NCI-H82 treated with DMSO at 0.1 percent for 48 hours (cell line): ENCODE results near the gene SLC17A9.

Experiments
- DNase-seq: peaks from one replicate; lab custom pipeline; 2025; ENCODE audit not compliant: unreplicated experiment; lab: John Stamatoyannopoulos, UW

SLC17A9 gene

DNA sequence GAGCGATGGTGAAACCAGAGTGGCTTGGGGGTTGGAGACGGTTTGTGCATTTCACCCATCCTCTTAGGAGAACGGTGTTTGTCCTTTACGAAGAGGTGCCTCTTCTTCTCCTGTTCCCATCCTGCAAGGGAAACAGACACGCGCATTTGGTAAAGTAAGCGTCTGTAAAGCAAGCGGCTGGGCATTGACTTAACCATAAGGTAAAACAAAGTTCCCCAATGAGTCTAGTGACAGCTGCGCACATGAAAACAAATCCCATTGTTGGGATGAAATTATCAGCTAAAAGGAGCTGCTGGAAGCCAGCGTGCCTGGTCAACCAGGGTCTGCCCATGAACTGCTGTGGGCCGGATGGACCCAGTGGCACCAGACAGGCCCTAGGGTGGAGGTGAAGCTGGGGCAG is 48.4 kb downstream of the SLC17A9 start:
- DNase-seq, result peak; percentile 11

DNA sequence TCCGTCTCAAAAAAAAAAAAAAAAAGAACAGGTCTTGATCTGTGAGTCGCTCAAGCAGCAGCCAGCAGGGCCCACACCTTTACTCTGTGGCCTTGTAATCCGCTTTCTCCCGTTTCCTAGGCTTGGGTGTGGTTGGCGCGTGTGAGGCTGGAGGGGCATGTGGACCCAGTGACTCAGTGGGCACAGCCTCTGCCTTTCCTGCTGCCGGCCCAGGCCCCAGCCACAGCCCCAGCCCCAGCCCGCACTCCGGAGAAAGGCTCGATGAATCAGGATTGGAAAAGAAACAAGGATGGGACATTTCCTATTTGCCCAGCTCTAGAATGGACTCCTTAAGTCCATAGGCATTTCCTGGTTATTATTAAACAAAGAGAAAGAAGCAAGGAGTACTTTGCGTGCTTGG is 50.0 kb downstream of the SLC17A9 start:
- DNase-seq, result no peak

DNA sequence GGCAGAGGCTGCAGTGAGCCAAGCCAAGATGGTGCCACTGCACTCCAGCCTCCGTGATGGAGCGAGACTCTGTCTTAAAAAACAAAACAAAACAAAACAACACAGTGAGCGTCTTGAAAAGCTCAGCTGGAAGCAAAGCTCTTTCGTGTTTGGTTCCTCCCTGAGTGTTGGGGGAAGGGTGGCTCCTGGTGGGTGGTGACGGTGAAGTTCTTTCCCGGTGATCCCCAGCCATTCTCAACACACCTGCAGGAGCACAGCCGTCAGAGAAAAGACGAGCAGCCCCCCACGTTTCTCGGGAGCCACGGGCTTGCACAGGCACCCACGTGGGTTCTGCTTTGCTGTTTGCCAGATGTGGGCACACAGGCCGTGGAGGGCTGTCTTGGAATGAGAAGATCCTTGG is 51.0 kb downstream of the SLC17A9 start:
- DNase-seq, result no peak

DNA sequence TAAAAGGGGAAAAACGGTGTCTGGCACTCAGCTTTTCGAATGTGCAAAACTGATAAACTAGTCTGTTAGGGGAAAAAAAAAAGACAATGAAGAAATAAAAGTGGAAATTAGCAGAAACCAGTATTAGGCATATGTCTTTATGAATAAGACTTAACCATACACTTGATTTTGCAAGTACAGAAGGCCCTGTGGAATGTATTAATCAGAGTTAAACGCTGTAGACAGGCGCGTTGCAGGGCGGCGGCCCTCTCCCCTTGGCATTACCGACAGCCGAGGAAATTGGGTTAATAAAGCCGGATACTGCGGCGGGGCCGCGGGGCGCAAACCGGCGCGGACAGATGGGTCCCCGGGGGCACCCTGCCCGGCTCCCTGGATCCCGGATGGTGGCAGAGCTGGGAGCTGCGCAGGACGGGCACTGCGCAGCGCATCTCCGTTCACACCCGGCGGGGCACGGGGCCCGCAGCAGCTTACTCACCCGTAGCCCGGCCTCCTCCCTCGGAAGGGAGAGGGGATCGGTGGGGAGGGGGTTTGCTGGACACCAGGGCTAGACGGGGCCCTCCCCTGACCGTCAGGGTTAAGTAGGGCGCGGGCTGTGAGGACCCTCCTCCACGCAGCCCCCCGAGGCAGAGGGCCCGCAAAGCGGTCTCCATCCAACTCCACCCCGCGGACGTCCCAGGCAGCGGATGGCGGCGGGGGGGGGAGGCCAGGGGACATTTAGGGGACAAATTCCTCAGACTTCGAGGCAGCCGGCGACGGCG is 52.3 kb downstream of the SLC17A9 start:
- DNase-seq, result no peak

DNA sequence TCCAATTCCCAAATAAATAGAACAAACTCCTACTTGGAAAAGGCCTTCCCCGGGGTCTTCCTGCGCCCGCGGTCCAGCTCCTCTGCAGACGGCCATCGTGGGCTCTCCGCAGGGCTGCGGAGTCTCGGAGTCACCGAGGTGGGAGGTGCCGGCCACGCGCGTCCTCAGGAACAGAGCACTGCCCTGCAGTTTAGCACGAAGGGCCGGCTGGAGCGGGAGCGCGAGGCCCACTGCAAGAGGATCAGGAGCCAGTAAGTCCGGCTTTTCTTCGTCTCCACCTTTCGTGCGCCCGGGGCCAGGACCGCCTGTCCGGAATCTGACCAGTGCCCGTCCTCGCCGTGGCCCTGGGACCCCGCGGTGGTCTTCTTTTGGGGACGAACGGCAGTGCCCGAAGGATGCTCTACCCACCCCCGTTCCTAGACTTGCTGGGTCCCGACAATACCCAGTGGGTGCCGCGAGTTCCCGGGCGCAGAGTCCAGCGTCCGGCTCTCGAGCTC is 52.9 kb downstream of the SLC17A9 start:
- no peak for DNase-seq

DNA sequence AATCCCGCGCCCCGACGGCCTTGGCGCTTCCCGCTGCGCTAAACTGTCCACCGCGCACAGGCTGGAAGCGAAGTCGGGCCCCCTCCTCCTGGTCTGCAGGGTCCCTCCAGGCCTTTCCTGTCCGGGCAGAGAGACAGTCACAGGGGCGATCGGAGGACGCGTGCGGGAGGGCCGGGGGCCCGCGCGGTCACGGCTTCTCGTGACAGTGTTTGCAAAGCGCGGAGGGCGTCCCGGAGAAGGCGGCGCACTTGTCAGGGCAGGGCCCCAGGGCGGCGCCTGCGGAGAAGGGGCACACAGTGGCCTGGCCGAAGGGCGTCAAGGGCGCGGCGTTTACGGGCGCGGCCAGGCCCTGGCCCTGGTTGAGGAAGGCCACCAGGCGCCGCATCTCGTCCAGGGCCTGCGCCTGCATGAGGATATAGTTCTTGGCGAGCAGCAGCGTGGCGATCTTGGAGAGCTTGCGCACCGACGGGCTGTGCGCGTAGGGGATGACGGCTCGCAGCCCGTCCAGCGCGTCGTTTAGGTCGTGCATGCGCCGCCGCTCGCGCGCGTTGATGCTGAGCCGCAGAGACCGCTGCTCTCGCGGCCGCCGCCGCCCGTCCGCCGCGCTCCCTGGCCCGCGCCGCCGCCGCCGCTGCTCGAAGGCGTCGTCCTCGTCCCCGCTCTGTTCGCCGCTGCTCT is 53.5 kb downstream of the SLC17A9 start:
- no peak for DNase-seq

DNA sequence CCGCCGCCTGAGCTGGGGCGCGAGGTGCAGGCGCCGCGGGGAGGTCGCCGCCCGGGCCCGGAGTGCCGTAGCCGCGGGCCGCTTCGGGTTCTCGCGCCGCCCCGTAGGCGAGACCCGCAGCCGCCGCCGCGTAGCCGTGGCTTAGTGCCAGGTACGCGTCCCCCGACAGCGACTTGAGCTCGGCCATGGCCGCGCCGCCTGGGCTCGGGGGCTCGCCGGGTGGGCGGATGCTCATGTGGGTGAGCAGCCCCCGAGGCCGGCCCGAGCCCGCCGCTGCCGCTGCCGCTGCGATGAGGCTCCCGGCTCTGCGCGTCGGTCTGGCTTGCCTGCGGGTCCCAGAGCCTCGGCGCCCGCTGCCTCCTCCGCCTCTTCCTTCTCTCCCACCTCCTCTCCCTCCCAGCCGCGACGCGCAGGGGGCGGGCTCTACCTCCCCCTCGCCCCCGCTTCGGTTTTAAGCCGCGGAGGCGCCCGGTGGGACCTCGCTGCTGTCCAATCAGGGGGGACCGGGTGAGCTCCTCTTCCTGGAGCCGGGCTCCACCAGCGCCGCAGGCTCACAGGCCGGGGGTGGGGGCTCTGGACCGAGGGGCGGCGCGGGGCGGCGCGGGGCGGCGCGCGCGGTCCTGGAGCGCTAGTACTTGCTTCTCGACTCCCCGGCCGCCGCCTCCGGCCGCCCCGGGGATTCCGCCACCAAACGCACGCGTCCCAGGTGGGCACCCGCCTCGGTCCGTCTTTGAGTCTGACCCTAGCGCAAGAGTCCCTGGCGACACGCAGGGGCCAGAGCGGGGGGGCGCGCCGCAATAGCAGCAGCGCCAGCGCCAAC is 54.2 kb downstream of the SLC17A9 start, which contains the start of gene BHLHE23:
Gene BHLHE23 (minus strand): TSS at position 425 of the 820 bp plus-strand sequence. CDS start 190 bp downstream, at position 235.
- peak; percentile 8 for DNase-seq

DNA sequence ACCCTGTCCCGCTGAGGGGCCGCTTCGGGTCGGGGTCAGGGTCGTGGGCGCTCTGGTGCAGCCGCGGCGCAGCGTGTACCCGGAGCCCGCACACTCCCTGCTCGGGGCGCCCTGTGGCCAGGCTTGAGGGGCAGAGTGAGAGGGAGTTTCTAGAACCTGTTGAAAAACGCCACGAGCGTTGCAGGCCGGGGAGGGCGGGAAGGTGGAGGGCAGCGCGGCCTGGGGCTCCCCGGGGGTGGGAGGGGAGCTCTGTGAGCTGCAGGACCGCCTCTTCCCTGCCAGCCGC is 54.8 kb downstream of the SLC17A9 start:
- no peak for DNase-seq

DNA sequence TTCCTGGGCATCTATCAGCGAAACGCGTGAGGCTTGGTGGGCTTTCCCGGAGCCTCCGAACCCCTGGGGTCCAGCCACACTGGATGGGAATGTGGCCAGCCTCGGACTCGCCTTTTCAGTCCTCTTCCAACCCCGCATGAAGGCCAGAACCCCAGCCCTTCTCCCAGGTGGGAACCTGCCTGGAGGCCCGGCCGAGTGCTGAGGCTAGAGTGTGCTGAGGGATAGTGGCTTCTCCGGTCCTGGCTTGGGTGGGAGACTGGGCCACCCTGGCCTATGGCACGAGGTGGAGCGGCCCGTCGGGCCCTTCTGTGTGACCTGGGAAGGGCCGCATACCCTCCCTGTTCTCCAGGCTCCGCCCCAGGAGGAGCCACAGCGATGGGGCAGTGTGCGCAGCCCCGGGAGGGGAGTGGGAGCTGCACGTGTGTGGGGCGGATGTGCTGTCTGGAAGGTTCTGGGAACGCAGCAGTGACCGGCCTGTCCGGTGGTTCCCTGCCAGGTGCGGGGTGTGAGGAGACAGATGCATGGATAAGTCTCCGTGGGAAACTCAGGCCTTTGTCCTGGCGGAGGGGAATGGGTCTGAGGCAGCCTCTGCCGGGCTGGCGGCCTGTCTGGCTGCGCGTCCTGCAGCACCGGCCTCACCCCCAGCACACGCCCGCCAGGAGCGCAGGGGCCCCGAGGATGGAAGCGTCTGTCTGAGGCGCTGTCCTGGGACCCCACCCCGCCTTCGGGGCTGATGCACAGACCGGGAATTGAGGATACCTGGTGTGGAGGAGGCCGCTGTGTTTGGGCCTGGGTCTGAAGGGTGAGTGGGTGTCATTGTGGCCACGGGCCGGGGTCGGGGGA is 55.4 kb downstream of the SLC17A9 start:
- DNase-seq, result no peak

DNA sequence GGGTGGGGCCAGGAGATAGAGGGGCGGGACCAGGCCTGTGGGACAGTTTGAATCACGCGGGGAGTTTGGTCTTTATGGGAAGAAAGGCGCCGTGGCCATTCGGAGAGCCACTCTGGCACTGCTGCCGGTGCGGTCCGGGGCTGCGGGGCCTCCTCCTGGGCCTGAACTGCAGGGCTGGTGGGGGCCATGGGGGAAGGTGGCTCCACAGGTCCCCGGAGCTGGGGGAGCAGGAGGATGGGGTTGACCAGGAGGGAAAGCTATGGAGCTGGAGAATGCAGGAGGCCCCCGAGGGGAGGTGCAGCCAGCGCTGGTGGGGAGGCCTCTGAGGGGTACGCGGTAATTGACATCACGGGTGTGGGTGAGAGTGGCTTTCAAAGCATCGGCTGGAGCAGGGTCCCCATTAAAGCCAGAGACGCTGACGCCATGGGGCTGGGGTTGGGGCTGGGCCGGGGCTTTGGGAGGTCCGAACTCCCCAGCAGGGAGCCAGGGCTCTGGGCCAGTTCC is 56.1 kb downstream of the SLC17A9 start:
- DNase-seq, result no peak

DNA sequence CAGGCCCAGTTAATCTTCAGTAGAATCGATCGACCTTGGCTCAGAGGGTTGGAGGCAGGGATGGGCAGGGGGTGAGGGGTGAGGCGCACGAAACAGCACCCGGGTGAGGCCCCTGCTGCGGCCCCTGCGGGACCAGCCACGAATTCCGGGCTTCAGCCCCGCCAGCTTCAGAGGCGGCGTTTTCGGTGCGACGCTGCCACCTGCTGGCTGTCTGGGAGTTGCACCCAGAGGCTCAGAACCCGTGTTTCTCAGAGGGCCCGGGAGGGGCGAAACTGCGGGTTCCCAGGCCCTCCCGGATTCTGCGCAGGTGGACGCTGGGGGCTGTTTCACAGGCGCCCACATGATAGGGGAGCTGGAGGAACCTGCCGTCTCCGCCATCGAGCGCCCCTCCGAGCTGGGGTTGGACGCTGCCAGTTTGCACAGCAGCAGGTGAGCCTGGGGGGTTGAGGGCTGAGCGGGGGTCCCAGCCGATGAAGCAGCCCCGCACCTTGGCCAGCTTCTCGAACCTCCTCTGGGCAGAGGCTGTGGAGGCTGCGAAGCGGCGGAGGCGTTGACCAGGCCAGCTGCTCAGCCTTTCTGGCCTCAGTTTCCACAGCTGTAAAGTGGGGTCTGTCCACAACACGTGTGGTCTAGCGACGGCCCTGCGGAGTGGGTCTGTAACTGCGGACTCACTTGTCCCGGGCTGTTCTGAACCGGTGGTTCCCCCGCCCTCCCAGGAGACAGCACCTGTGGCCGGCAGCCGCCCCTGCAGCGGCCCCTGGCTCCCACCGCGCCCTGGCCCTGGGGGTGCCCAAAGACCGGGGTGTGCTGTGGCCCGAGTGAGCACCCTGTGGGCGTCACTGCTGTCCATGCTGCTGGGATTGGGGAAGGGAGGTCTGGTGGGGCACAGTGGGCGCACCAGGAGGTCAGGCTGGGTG is 56.8 kb downstream of the SLC17A9 start:
- no peak for DNase-seq

DNA sequence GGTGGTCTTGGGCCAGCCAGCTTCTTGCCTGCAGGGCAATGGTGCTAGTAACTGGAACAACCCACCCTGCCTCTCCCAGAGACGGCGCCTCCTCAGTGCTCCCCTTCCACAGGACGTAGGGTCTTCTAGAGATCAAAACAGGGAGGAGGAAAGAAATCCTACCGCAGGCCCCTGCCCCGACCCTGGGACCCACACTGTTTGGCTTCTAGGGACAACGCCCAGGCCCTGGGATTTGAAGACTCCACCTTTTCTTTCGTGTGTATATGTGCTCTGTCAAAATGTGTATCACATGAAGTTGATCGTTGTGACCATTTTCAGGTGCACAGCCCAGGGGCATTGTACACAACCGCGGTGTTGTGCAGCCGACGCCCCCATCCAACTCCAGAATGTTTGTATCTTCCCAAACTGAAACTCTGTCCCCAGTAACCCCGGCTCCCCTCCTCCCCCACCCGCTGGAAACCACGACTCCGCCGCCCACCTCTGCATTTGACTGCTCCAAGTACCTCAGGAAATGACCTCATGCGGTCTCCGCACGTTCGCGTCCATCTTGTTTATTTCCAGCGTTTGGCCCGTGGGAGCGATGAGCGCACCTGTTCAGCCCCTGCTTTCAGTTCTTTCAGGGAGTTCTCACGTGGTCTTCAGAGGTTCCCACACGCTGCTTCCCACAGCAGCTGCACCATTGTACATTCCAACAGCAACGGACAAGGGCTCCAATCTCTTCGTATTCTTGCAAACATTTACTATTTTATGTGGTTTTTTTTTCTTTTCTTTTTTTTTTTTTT is 57.7 kb downstream of the SLC17A9 start:
- DNase-seq, result no peak

DNA sequence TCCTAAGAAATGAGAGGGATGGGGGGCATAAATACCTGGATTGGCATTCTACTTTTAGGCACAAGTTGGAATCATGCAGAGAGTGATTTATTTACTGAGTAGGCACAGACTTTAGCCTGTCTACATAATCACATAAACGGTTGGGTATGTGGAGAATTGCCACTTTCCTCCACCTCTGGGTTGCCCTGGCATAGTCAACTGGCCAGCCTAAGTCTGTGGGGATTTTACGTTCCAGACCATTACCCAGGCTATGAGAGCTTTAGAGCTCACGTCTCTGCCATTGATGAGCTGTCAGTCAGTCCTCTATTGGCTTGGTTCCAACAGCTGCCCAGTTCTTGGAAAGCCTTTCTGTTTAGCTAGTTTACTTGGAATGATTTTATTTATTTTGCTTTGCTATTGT is 59.3 kb downstream of the SLC17A9 start:
- DNase-seq, result peak; percentile 10

DNA sequence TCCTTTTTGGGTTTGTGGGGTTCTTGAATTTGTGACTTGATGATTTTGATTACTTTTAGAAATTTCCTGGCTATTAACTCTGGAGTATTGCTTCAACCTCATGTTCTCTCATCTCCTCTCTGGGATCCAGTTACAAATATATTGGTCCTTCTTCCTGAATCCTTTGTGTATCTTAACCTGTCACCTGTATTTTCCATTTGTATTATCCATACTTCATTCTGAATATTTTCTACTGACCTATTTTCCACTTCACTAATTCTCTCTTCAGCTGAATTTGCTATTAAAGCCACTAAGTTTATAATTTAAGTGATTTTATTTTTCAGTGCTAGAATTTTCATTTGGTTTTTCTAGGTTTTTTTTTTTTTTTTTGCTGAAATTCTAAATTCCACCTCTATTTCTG is 60.7 kb downstream of the SLC17A9 start:
- DNase-seq, result no peak

DNA sequence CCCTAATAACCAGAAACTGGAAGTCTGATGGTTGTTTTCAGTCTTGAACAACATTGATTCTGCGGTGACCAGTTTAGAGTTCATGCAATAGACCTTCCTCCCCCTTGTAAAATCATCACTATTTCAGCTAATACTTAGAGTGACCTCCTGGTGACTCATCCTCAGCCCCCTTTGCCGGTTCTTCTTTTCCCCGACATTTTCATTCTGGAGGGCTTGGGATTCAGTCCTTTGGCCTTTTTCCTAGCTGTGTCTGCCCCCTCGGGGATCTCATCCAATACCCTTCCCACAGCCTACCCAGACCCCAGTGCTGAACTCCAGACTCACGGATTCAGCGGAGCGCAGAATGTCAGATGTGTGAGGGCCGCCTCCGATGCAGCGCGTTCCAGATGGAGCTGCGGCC is 61.8 kb downstream of the SLC17A9 start:
- DNase-seq, result no peak

DNA sequence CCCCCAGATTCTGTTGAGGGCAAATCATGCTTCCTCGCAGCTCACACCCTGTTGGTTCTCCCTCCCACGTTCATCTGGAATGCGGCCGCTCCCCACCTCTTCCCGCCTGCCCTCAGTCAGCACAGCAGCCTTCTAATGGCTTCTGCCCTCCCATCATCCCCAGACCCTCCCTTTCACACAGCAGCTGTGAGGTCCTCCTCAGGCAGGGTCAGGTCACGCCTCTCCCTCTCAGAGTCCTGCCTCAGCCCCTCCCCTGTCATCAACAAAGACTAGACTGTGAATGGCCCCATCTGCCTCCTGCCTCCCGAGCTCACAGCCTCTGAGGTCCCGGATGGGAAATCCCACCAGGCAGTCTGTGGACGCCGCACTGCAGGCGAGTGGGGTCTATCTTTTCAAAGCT is 62.2 kb downstream of the SLC17A9 start:
- peak; percentile 42 for DNase-seq

DNA sequence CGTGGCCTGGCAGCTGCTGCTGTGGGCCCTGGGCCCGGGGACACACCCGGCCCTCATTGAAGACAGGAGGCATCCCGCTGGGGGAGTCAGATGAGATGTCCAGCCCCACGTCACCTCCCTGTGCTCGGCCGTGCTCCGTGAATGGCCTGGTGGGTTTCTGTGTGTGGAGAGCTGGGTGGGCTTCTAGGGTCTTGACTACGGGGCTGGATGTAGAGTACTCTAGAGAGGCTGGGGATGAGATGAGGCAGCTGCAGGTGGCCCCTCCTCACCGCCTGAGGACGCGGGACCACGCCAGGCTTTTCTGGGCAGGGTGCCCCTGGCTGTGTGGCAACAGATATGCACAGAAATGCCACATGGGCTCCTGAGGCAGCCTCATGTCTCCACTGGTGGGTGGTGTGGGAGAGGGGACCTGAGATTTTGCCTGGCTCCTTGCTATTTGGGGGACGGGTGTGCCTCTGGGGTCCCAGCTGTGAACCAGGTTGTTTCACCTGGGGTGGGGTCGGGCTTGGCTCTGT is 62.7 kb downstream of the SLC17A9 start:
- no peak for DNase-seq

DNA sequence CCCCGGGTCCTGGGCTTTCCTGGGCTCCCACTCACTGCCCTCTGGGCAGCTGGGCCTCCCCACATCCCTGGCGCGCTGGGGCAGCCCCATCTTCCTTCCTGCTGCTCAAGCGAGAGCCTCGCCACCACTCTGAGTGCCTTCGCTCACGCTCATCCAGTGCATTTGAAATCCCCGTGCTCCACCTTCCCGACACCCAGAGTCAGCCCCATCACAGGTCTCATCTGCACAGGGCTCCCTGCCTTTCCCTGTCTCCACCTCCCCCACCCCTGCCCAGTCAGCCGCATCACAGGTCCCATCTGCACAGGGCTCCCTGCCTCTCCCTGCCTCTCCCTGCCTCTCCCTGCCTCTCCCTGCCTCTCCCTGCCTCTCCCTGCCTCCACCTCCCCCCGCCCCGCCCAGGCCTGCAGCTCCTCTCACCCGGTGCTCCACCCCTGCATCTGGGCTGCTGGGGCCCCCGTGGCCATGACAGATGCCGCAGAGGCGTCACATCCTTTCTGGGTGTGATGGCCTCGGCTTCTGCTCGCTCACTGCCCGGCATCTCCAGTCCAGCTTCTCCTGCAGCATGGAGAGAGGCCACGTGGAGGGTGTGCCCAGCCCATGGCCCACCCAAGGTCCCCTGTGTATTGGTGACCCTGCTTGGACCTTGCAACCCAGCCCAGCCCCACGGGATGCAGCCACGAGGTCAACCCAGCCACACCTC is 63.3 kb downstream of the SLC17A9 start:
- no peak for DNase-seq
